ENCODE data around the gene RPA4.
A peak's percentile ranks its signal among the peaks of the same experiment; 100 is the strongest.
"Not testable (repeated sequence)": the region's sequence is repeated elsewhere in the genome, so short reads cannot be mapped to it uniquely, and the experiment has no call there.

The RPA4 gene

GRCh38 chrX:96883608-96884007, at the start of gene RPA4:
TSS of gene RPA4 (plus strand) at chrX:96883908. CDS start at chrX:96884311, 403 bp downstream.
- DNase-seq = no peak

GRCh38 chrX:96834137-96834536, 49.6 kb upstream of the RPA4 start:
- DNase-seq = no peak

GRCh38 chrX:96835660-96836289, 47.9 kb upstream of the RPA4 start:
- no peak for DNase-seq

- DNase-seq = peak; percentile 33
These were observed 45.9 kb upstream of the RPA4 start for GRCh38 chrX:96837808-96838207.

GRCh38 chrX:96838537-96838936, 45.2 kb upstream of the RPA4 start:
- no peak for DNase-seq

- DNase-seq = no peak
These were observed 42.4 kb upstream of the RPA4 start for GRCh38 chrX:96841325-96841724.

GRCh38 chrX:96841866-96842265, 41.8 kb upstream of the RPA4 start:
- not testable (repeated sequence) for DNase-seq

- DNase-seq = no peak
These were observed 40.1 kb upstream of the RPA4 start for GRCh38 chrX:96843566-96843965.

GRCh38 chrX:96846841-96847240, 36.9 kb upstream of the RPA4 start:
- no peak for DNase-seq

GRCh38 chrX:96859422-96859821, 24.3 kb upstream of the RPA4 start:
- DNase-seq = not testable (repeated sequence)

GRCh38 chrX:96861218-96861617, 22.5 kb upstream of the RPA4 start:
- DNase-seq = no peak

- no peak for DNase-seq
These were observed 22.0 kb upstream of the RPA4 start for GRCh38 chrX:96861661-96862060.

GRCh38 chrX:96884027-96884426, 319 bp downstream of the RPA4 start:
- no peak for DNase-seq

GRCh38 chrX:96889726-96890125, 6.0 kb downstream of the RPA4 start:
- peak; percentile 14 for DNase-seq

- DNase-seq = no peak
These were observed 23.0 kb downstream of the RPA4 start for GRCh38 chrX:96906741-96907140.

- DNase-seq = no peak
These were observed 24.0 kb downstream of the RPA4 start for GRCh38 chrX:96907516-96908272.

- no peak for DNase-seq
These were observed 25.6 kb downstream of the RPA4 start for GRCh38 chrX:96909291-96909690.

- DNase-seq = no peak
These were observed 35.2 kb downstream of the RPA4 start for GRCh38 chrX:96918864-96919263.

GRCh38 chrX:96919672-96920071, 36.0 kb downstream of the RPA4 start:
- DNase-seq = no peak

GRCh38 chrX:96924581-96924980, 40.9 kb downstream of the RPA4 start:
- no peak for DNase-seq

GRCh38 chrX:96929036-96929435, 45.3 kb downstream of the RPA4 start:
- no peak for DNase-seq
